SH-SY5Y (cell line): ENCODE results near the gene CFAP107.
A peak's percentile ranks its signal among the peaks of the same experiment; 100 is the strongest.

Experiments used
- GATA2 ChIP-seq: IDR thresholded peaks from 2 replicates; pipeline ENCODE4 v1.6.1; 2011; ENCODE audit warnings: mild to moderate bottlenecking, low read depth, low read length
- GATA3 ChIP-seq: IDR thresholded peaks from 2 replicates; pipeline ENCODE4 v1.6.1; 2011; ENCODE audit warnings: low read depth, mild to moderate bottlenecking, low read length, moderate library complexity

The CFAP107 gene

DNA sequence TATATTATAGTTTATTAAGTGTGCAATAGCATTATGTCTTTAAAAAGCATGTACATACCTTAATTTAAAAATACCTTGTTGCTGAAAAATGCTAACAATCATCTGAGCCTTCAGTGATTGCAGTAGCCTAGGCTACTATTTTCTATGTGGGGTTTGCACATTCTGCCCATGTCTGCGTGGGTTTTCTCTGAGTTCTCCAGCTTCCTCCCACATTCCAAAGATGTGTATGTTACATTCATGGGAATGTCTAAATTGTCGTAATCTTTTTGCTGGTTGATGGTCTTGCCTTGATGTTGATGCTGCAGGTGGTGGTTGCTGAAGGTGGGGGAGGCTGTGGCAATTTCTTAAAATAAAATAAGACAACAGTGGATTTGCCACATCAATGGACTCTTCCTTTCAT lies 17.6 kb upstream of the CFAP107 start:
- TF ChIP-seq GATA3 = no peak

DNA sequence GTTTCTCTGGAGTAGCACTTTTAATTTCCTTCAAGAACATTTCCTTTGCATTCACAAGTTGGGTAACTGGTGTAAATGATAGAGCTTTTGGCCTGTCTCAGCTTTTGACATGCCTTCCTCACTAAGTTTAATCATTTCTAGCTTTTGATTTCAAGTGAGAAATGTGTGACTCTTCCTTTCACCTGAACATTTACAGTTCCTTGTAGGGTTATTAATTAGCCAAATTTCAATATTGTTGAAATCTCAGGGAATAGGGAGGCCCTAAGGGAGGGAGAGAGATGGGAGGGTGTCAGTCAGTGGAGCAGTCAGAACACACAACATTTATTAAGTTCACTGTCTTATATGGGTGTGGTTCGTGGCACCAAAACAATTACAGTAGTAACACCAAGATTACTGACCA lies 15.8 kb upstream of the CFAP107 start:
- TF ChIP-seq GATA3 (no peak), GATA2 (no peak)

GRCh38 chr1:12734651-12735050 lies 11.3 kb upstream of the CFAP107 start:
- TF ChIP-seq GATA2 (no peak), GATA3 (no peak)

GRCh38 chr1:12738934-12739333 lies 7.1 kb upstream of the CFAP107 start:
- TF ChIP-seq GATA3 = no peak
- no peak for TF ChIP-seq GATA2

DNA sequence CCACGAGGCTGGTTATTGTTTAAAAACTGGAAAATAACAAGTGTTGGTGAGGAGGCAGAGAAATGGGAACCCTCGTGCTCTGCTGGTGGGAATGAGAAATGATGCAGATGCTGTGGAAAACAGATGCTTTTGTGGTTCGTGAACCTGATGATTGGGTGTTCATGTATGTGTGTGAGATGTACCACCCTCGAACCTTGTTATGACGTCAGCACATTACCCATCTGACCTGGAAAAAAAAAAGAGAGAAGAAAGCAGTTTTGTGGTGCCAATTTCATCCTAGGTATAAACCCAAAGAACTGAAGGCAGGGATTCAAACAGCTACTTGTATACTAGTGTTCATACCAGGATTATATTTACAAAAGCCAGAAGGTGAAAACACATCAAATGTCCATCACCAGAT lies 6.4 kb upstream of the CFAP107 start:
- no peak for TF ChIP-seq GATA2
- no peak for TF ChIP-seq GATA3

DNA sequence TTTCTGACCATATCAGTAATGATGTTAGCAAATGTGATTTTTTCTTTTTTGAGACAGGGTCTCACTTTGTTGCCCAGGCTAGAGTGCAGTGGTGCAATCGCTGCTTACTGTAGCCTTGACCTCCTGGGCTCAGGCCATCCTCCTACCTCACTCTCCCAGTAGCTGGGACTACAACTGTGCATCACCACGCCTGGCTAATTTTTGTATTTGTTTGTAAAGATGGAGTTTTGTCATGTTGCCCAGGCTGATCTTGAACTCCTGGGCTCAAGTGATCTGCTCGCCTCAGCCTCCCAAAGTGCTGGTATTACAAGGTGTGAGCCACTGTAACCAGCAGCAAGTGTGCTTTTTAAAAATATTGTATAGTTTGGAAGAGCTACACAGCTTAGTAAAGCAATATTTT lies 4.1 kb upstream of the CFAP107 start:
- TF ChIP-seq GATA3 = no peak
- TF ChIP-seq GATA2 = no peak

- peak; percentile 90 for TF ChIP-seq GATA2
- peak; percentile 88 for TF ChIP-seq GATA3
Observed at GRCh38 chr1:12745126-12745991, 641 bp upstream of the CFAP107 start.

- TF ChIP-seq GATA2 (no peak), GATA3 (no peak)
Observed at GRCh38 chr1:12748778-12749355, 2.9 kb downstream of the CFAP107 start.

DNA sequence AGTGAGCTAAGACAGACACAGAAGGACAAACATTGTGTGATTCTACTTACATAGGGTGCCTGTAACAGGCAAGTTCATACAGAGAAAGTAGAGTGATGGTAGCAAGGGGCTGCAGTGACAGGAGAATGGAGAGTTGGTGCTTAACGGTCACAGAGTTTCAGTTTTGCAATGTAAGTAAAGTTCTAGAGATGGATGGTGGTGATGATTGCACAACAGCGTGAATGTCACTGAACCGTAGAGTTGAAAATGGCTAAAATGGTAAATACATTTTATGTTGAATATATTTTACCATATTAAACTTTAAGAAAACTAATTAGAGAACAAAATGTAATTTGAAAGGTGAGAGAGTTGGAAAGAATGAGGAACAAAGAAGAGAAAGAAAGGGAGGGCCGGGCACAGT lies 8.7 kb downstream of the CFAP107 start:
- no peak for TF ChIP-seq GATA3

DNA sequence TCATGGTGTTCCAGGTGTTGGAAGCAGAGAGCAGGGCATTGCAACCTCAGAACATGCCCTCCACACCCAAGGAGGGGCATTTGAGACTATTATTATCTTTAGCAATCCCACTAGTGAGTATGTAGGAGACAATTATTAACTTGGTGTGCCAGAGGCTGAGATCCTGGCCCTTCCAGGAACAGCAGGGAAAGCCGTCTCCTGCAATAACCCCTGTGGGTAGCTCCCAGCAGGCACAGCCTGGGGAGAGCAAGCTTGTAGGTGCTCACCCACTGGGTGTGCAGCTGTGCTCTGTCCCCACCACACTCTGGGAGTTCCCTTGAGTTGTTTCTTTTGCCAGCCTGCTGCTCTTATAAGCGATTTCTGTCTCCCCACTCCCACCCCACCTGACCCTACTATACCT lies 10.3 kb downstream of the CFAP107 start:
- TF ChIP-seq GATA3 = no peak

DNA sequence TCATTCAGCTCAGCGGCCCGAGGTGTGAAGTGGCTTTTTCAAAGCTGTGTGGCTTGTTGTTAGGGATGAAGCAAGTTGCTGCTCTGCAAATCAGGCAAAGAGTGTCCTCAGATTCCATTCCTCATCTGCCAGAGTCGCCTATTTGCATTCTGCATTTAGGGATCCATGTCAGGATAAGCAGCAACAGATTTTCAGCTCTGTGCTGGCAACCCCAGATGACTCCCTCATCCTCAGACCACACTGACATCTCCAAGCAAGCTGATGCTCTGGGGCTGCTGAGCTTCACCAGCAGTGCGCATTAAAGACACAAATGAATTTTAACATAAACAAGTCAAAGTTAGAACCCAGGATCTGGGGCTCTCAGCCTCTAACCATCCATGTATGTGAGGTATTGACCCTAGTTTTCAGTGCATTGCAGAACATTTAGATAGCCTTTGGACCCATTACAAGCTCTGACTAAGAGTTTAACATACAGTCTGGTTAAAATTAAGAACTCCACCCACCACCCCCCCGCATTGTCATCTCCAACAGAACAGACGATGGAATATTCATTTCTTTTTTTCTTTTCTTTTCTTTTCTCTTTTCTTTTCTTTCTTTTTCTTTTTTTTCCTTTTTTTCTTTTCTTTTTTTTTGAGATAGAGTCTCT lies 10.9 kb downstream of the CFAP107 start:
- TF ChIP-seq GATA2 (no peak), GATA3 (no peak)

DNA sequence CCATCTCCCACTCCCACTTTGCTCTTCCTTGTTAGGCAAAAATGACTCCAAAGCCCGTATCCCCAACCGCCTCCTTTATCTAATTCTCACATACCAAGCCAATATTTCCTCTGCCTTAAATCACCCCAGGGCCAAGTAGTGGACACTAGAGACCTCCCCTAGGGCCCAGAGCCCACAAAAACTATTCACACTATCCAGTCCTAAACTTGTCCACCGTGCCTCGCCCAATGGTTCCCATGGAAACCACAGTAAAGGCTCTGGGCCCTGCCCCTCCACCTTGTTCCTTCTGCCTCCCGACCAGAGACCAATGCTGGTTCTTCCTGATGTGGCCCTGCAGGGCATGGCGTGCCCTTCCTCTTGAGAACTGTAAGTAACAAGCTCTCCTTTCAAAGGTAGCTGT lies 11.8 kb downstream of the CFAP107 start:
- TF ChIP-seq GATA2 (no peak), GATA3 (no peak)

- no peak for TF ChIP-seq GATA3
- TF ChIP-seq GATA2 = no peak
Observed at GRCh38 chr1:12760256-12760795, 14.3 kb downstream of the CFAP107 start.

DNA sequence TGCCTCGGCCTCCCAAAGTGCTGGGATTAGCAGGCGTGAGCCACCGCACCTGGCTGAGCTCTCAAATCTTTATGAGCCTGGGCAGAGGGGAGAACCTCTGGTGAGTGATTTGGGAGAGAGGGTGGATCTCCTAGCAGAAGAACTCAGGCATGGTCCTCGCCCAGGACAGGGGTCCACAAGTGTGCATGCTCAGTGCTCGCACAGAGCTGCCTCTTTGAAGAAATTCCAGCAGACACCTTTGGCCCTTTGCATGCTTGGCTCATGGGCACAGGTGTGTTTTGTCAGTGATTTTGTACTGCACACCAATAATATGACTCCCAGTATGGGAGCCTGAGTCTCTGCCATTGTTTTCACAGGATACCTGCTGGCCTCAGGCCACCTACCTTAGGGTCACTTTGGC lies 15.8 kb downstream of the CFAP107 start:
- TF ChIP-seq GATA2 (no peak), GATA3 (no peak)

GRCh38 chr1:12762766-12763165 lies 16.8 kb downstream of the CFAP107 start:
- no peak for TF ChIP-seq GATA2
- TF ChIP-seq GATA3 = no peak

GRCh38 chr1:12763479-12763878 lies 17.5 kb downstream of the CFAP107 start:
- no peak for TF ChIP-seq GATA2
- TF ChIP-seq GATA3 = no peak

DNA sequence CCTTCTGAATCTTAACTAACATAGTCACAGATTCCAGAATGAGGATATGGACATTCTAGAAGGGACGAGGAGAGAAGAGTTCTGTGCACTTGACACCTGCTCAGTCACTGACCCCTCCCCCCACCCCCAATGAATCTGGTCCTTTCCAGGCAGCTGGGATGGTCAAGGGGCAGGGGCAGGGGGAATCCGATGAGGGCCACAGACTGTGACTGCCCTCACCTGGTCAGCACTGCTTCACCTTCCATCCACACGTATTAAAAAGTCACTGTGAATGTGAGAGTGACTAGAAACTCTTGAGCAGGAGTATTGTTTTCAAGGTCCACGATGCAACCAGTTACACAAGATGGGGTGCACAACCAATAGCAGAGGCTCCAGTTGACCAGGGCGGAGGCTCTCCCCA lies 18.0 kb downstream of the CFAP107 start:
- no peak for TF ChIP-seq GATA3
- no peak for TF ChIP-seq GATA2
